HTR-8/SVneo (cell line): ENCODE data around the gene UNC5B.
A peak's percentile ranks its signal among the peaks of the same experiment; 100 is the strongest.
"Not testable (repeated sequence)": the region's sequence is repeated elsewhere in the genome, so short reads cannot be mapped to it uniquely, and the experiment has no call there.

Source experiments
- DNase-seq: peaks from one replicate; pipeline ENCODE4 v3.0.0; 2011; ENCODE audit warnings: low spot score, mixed read lengths; ENCODE audit not compliant: insufficient read length
- FAIRE-seq: peaks from 2 replicates; lab custom pipeline; 2011; peaks lifted over from hg19 to GRCh38; lab: Jason Lieb, UNC

Gene UNC5B

DNA sequence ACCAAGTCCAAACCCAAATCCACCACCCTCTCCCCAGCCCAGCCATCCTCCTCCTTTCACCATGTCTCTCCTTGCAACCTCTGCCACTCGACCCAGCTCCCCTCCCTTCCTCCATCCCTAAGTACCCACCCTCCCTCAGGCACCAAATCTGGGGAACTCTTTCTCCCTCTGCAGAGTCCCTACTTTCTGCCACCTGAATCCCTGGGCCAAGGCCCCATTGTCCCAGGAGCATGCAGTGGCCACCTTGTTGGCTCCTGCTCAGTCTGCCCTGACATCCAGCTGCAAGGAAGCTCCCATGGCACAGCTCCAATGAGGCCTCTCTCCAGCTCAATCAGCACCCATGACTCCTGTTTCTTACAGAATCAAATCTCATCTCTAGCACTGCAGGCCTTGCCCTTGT is 5.5 kb upstream of the UNC5B start:
- FAIRE-seq, result no peak
- no peak for DNase-seq

DNA sequence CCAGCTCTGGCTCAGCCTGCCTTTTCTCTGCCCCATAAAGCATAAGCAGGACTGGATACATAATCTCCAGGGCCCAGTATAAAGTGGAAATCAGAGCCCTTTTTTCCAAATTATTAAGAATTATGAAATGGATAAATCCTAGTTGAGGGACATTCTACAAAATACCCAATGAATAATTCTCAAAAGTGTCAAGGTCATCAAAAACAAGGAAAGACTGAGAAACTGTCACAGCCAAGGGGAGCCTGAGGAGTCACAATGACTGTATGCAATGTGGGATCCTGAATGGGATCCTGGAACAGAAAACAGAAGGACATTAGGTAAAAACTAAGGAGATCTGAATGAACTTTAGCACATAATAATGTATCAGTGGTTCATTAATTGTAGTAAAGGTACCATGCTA is 4.8 kb upstream of the UNC5B start:
- no peak for FAIRE-seq
- DNase-seq, result no peak

DNA sequence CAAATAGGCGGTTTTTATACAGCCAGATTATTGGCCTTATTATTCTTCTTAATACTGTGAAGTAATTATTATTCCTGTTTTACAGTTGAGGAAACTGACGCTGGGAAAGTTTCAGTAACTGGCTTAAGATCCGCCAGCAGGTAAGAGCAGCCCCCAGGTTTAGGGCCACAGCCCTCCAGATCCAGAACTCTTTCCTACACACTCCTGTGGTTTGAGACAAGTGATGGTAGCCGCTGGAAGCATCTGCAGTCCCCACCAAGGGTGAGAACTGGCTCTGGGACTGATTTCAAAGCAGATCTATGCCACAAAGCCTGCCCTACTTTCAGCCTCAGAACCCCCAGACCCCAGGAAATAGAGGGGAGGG is 3.0 kb upstream of the UNC5B start:
- DNase-seq (no peak), FAIRE-seq (no peak)

DNA sequence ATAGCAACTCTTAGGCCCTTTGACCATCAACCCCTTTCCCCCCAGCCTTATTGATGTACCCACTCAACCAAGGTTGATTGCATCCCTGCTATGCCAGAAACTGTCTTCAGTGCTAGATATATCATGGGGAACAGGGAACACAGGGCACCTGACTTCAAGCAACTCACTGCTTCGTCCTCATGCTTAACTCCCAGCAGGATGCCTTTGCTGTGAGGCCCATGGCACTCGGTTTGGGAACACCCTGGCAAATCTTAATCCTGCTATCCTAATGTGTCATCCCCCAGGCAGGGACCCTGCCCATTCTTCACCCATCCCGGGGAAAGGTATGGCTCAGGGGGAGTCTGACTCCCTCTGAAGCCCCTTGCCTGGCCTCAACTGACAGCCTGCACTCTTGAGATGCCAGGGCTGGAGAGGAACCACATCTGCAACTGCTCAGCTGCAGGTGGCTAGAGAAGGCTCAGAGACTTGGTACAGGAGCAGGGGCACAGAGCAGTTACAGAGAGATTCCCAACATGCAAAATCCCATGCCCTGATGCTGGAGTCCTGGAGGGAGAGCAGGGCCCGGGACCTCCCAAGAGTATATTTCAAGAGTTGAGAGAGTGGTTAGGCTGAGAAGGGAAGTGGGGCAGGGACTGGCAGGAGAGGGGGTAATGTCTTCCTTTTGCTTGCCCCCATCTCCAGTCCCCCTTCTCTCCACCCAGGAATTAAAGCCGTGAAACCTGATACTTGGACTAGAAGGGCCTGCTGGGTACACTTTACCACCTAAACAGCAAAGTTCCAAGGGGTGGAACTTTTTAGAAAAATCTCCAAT is 2.4 kb upstream of the UNC5B start:
- no peak for FAIRE-seq

DNA sequence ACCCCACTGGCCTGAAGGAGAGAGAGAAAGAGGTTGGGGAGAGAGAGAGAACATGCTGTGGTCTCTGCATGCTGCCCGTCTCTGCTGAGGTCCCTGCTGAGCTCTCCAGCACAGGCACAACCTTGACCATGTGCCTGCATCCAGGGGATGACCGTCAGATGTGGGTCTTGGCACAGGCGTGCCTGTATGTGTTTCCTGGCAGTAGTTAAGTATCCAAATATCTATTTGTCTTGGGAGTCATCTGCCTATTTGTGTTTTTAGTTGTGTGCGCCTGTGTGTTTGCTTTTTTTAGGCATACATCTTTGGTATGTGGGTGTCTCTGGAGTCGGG is 1.9 kb upstream of the UNC5B start:
- DNase-seq, result no peak
- no peak for FAIRE-seq

More for the DNA sequence above, 2.4 kb upstream of the UNC5B start:
- no peak for DNase-seq

DNA sequence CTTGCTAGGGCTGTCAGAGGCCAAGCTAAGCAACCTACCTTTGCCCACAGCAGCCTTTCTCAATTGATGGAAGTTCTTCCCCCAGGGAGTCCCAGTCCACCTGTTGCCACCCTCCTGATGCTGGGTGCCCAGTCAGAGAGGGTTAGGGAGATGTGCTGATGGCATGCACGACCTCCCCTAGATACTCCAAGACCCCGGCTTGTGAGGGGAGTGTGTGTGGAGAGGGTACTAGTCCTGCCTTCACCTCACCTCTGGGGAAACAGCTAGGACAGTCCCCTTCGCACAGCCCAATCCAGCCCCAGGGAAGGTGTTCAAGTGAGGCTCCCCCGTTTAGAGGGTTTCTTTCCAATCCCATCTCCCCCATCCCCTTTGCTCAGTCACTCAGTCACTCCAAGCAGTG is 1.3 kb upstream of the UNC5B start:
- DNase-seq, result no peak
- no peak for FAIRE-seq

DNA sequence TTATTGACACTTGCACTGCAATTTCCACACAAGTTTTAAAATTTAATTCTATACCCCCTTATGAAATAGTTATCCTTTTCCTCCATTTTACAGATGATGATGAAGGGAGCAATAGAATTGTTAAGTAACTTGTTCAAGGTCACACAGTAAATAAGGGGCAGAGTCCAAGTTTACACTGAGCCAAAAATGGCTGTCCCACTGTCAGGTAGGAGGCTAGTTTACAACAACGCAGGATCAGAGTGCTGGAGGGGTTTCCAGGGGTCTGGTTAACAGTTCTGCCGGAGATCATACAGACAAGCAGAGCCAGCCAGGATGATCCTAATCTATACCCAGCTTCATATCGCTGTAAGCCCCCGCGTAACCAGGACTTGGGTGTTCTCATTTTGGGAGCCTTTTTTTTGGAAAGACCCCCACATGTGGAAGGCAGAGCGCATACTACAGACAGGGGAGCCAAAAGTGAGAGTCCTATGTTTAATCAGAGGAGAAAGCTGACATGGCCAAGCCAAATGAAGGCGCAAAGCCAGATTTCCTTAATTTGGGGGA is 524 bp upstream of the UNC5B start:
- no peak for FAIRE-seq
- no peak for DNase-seq

DNA sequence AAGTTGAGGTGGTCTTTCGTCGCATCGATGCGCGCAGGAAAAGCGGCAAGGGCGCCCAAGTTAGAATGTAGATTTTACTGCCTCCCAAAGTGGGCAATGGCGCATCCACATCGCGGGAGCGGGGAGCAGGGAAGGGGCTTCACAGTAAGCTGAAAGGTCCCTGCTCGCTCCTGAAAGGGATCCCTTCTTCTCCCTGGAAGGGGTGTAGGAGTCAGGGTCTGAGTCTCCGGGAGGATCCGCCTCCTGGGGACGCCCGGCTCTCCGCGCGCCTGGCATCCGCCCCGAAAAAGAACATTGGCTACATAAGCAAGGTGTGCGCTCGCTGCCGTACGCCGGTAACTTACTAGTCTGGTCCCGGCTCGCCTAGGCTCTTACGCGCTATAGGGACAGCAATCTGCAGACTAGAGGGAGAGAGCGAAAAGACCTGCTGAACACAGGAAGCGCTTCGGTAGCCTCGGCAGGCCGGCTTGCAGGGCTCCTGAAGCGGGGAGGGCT is 804 bp downstream of the UNC5B start:
- DNase-seq (peak; percentile 59), FAIRE-seq (no peak)

DNA sequence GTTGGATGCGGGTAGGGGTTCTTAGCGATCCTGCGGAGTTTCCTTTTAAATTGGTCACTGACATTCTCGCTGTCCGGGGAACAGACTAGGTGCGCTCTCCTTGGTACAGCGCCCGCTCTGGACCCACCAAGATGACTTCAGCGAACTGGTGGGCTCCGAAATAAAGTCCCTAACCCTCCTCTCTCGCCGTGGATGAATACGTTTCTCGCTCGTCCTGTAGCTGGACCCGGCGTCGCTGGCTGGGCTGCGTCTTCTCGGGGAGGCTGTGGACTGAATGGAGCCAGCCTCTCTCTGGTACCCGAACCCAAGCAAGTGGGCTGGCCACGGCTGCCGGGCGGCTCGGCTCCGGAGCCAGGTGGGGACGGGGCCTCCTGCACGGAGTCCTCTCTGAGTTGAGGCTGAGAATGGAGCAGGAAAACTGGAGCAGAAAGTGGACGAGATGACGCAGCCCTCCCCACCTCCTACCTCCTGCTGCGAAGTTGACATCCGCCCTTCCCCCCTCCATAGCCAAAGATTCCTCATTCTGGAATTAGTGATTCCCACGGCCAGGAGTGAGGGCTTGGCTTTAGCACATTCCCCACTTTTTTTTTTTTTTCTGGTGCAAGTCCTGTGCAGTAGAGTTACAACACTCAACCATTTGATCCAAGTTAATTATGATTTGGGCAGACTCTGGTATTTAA is 1.5 kb downstream of the UNC5B start:
- DNase-seq, result no peak
- peak; percentile 16 for FAIRE-seq

DNA sequence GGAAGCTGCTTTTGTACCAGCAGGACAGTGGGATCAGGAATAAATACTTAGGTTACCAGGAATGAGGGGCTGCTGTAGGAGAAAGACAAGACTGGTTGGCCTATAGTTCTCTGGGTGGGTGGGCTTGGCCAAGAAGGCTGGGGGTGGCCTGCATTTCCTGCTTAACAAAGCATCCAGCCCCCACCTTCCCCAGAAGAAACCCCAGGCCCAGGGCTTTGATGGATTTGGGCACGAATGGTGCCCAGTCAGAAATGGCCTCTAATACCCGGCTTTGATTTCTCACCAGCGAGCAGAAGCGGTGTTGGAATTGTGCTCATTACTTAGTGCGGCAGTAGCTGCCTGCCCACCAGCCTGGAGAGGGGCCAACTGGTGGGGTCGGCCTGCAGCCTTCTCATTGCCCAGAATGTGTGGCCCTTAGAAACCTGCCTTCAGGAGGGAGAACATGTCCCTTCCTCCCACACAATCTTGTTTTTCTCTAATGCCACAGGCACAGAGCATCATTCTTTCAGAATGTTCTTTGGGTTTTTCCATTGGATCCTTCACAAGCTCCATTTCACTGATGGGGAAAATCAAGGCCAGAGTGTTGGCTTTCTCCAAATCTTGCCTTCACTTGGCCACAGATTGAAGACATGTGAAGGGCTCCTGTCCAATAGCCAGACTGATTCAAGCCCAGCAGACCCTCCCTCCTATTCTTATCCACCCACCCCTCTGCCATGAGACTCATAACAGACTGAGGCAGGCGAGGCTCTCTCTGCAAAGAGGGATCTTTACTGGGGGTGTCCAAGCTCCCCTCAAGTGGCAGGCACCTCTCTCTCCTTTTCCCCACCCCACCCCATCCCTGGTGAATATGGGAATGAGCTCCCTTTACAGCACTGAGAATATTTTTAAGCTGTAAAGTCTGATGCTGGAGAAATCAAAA is 2.5 kb downstream of the UNC5B start:
- no peak for DNase-seq

DNA sequence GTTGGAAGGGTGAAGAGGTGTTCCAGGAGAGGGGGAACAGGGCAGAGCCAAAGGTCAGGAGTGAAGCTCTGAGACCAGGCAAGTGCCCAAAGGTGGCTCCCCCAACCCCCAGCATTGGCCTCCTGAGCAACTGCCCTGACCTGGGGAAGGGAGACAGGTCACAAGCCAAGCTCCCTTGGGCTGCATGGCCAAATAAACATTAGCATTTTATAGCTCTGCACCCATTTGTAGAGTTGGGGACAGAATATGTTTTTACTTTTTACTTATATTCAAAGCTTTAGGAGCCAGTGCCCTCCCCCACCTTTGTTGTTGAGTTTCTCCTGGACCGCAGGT is 4.0 kb downstream of the UNC5B start:
- FAIRE-seq (no peak), DNase-seq (no peak)

More for the DNA sequence above, 2.5 kb downstream of the UNC5B start:
- FAIRE-seq, result no peak

DNA sequence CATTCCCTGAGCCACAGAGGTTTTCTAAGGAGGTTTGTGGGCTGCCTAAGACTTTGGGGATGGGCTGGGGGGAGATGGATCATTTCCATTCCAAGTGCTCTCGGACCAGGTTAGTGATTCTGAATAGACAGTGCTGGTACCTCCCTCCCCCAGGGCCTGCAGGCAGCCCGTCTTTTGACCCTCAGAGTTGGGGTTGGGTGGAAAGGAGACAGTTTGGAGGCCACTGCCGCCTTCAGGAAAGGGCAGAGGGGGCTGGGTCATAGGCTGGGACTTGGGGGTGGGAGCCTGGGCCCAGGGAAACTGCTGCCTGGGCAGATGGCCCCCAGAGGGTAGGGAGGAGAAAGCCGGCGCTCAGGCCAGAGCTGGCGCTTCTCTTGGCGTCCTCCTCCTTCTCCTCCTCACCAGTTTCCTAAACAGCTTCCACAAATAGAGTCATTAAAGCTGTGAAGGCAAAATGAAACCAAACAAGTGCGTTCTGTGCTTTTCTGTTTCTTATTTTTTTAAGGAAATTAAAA is 4.4 kb downstream of the UNC5B start:
- FAIRE-seq (no peak), DNase-seq (no peak)

DNA sequence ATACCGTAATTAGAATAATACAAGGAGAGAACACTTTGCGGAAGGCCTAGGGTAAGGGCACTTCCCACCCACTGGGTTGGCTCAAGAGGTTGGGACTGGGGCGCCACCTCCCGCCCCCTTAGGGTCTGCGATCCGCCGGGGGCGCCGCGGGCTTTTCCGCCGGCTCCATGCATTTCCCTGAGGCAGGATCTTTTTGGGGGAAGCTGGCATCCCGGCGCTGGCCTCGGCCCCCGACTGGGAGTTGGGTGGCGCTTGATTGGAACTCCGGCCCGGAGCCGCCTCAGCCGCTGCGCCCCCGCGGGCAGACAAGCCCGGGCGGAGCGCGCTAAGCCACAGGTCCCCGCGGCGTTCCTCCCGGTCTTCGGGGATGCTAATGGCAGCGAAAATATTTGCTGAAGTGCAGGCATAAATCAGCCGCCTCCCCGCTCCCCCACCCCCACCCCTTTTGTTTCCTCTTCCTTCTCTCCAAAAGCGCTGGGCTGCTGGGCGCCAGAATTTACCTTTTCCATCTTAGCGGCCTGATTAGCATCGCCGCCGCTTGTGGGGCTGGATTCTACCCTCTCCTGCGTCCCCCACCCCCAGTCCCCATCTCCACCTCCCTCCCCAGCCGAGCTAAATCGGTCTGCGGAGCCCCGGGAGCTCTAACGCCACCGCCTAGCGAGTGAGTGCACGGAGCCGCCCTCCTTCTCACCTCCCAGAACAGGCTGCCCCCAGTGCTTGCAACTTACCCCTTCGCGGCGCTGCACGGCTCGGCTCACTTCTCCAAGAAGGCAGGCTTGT is 5.1 kb downstream of the UNC5B start:
- FAIRE-seq (no peak), DNase-seq (no peak)

DNA sequence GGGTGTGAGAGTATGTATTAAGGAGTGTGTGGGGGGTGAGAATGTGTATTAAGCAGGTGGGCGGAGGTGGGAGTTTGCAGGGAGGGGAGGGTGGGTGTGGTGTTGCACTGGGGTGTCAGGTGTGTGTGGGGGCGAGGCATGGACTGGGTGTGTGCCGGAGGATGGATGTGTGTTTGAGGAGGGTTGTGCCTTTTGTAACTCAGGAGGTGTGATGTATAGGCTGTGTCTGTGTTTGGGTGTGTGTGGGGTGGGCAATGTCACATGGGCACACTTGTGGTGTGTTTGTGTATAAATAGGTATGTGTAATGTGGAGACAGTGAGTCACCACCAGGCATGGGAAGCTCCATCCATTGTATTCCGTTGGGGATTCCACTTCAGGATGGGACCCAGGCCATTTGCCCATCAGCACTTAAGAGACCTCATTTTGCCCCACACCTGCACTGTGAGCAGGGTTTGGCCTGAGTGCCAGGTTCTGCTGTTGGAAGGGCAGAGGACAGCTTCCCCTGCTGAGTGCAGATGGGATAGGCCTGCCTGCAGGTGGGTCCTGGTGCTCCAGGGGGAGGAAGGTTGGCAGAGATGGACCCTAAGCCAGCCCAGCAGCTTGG is 5.8 kb downstream of the UNC5B start:
- DNase-seq (no peak), FAIRE-seq (peak; percentile 33)

DNA sequence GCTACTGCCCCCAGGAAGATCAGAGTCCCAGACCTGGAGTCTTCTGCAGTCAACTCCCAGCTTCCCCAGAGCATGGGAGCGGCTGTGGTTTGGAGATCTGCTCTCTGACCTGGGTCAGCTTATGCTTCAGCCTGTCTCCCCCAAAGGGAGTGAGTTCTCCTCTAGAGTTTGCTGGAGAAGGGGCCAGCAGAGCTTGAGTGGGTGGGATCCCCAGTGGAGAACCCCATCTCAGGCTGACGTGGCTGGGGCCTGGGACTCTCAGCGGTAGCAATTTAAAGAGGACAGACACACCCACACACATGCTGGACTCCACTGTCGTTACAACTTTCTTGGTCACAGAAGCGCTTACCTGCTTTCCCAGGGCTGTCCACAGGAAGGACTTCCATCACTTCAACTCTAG is 6.3 kb downstream of the UNC5B start:
- no peak for FAIRE-seq

DNA sequence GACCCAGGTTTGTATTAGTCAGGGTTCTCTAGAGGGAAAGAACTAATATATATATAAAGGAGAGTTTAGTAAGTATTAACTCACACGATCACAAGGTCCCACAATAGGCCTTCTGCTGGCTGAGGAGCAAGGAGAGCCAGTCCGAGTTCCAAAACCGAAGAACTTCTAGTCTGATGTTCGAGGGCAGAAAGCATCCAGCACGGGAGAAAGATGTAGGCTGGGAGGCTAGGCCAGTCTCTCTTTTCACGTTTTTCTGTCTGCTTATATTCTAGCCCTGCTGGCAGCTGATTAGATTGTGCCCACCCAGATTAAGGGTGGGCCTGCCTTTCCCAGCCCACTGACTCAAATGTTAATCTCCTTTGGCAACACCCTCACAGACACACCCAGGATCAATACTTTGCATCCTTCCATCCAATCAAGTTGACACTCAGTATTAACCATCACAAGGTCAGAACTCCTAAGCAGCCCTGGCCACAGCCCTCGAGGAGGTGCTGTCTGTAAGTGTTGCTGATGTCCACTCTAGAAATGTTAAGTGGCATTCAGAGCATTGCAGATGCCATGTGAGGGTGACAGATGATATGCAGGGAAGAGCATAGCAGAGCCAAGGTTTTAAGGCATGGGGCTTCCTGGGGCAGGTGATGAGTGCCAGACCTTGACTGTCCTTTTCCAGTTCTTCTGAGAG is 7.0 kb downstream of the UNC5B start:
- DNase-seq, FAIRE-seq: not testable (repeated sequence)

More for the DNA sequence above, 6.3 kb downstream of the UNC5B start:
- DNase-seq, result no peak

DNA sequence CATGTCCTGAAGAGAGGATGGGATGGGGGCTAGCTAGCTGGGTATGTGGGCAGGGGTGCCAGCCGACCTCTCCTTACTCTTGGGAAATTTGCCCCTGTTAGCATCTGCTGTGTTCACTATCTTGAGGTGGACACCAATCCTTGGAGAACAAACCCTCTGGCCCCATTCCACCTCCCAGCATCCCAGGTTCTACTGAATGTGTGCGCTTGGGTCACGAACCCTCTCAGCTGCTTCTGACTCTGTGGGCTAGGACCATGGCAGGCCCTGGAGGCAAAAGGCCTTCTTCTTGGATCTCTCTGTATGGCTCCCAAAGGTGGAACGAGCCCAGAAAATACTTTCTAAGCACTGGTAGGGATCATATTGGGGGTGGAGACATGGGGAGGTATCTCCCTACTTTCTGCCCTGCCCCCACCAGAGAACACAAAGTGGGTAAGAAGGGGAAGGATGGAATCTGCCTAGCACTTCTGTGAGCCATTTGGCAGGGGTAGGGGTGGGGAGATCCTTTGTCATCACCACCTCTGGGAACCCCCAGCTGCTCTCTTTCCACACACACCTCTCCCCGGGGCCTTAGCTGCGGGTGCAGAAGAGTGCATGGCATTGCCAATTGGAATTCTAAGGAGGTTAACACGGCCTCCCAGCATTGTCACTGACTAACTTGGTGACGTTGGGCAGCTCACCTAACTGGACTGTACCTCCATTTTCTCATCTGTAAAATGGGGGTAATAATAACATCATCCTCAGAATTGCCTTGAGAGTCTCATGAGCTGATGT is 7.7 kb downstream of the UNC5B start:
- no peak for DNase-seq
- no peak for FAIRE-seq
